Endothelial cell of umbilical vein (primary cell): ENCODE measurements around the gene H3-3A. TPM values are rescaled to one million over a fixed set of nuclear protein-coding genes. Genes with fewer than 3 reads are reported as not detected.

Experiments
- BruUV-seq: library from RNA; stranded (reverse); fragments of 400-500 nt; replicated peaks from 2 replicates; lab custom pipeline; 2021; lab: Mats Ljungman, UMichigan
- CTCF ChIA-PET: fragments of 300-600, 350-600 bp; sonication (Branson Sonifier 250); formaldehyde crosslinking; loops from one replicate; lab custom pipeline; 2021; ENCODE audit warnings: antibody characterized with exemption, inconsistent platforms; lab: Charles Lee
- POLR2A ChIA-PET: fragments of 300-600, 350-600 bp; sonication (Branson Sonifier 250); formaldehyde crosslinking; loops from one replicate; lab custom pipeline; 2021; ENCODE audit warnings: antibody characterized with exemption, inconsistent platforms; lab: Charles Lee
- DNase-seq: peaks from one replicate; pipeline ENCODE4 v3.0.0-alpha.2; 2011; ENCODE audit warnings: low read depth, low spot score
- FAIRE-seq: peaks from 2 replicates; lab custom pipeline; 2011; peaks lifted over from hg19 to GRCh38; lab: Jason Lieb, UNC
- H2AFZ ChIP-seq: 2 replicates; pipeline ENCODE4 v1.6.0; 2012; ENCODE audit warnings: low read depth, low read length, control low read depth, inconsistent platforms
- H3K27ac ChIP-seq: 2 replicates; pipeline ENCODE4 v1.5.1; 2011; ENCODE audit warnings: low read depth, mild to moderate bottlenecking, control low read depth, low read length, moderate library complexity; ENCODE audit not compliant: insufficient read depth
- H3K27me3 ChIP-seq, 2 experiments: 2 replicates each; pipeline versions ENCODE4 v1.6.0 to v1.6.1; 2011; ENCODE audit warnings: low read length in 2 of 2, mixed read lengths in 1 of 2; ENCODE audit not compliant: control insufficient read depth in 2 of 2, insufficient read depth in 2 of 2
- H3K36me3 ChIP-seq, 2 experiments: 2 replicates in 1 of 2; 3 replicates in 1 of 2; pipeline ENCODE4 v1.5.1; 2011; ENCODE audit warnings: low read length in 2 of 2, mild to moderate bottlenecking in 1 of 2, moderate library complexity in 1 of 2; ENCODE audit not compliant: control insufficient read depth in 2 of 2, insufficient read depth in 2 of 2; ENCODE audit errors: extremely low read depth in 1 of 2
- H3K4me1 ChIP-seq: 3 replicates; pipeline ENCODE4 v1.5.1; 2011; ENCODE audit warnings: mild to moderate bottlenecking, low read length; ENCODE audit not compliant: control insufficient read depth, insufficient read depth; ENCODE audit errors: extremely low read depth
- H3K4me2 ChIP-seq: 2 replicates; pipeline ENCODE4 v1.6.1; 2011; ENCODE audit warnings: low read length, control low read depth, mixed read lengths; ENCODE audit not compliant: insufficient read depth
- H3K4me3 ChIP-seq, 3 experiments: fragments of 200-600 bp in 1 of 3; sonication (generic), shearing (Covaris generic) in 1 of 3; replicated peaks in 1 of 3; 2 replicates each; pipeline ENCODE4 v1.5.1; 2011 to 2016; ENCODE audit warnings: control low read depth in 3 of 3, low read length in 3 of 3, mild to moderate bottlenecking in 2 of 3, inconsistent platforms in 1 of 3, low read depth in 1 of 3, moderate library complexity in 1 of 3; ENCODE audit not compliant: insufficient read depth in 1 of 3
- H3K79me2 ChIP-seq: 2 replicates; pipeline ENCODE4 v1.6.0; 2012; ENCODE audit warnings: low read length, inconsistent platforms; ENCODE audit not compliant: control insufficient read depth, insufficient read depth
- H3K9ac ChIP-seq: replicated peaks from 2 replicates; pipeline ENCODE3; 2011; ENCODE audit warnings: low read length, control low read depth; ENCODE audit not compliant: insufficient read depth; ENCODE audit errors: extremely low read depth
- H3K9me1 ChIP-seq: replicated peaks from 3 replicates; pipeline ENCODE4 v1.6.0; 2011; ENCODE audit warnings: mild to moderate bottlenecking, low read length; ENCODE audit not compliant: control insufficient read depth, insufficient read depth; ENCODE audit errors: extremely low read depth
- H3K9me3 ChIP-seq: replicated peaks from 2 replicates; pipeline ENCODE4 v1.5.1; 2012; ENCODE audit warnings: low read length, inconsistent platforms; ENCODE audit not compliant: control insufficient read depth, insufficient read depth
- H4K20me1 ChIP-seq: replicated peaks from 2 replicates; pipeline ENCODE3; 2011; ENCODE audit warnings: mild to moderate bottlenecking, low read length; ENCODE audit not compliant: control insufficient read depth, insufficient read depth; ENCODE audit errors: extremely low read depth
- EZH2 ChIP-seq: IDR thresholded peaks from 2 replicates; pipeline ENCODE4 v1.6.1; 2012; ENCODE audit warnings: borderline replicate concordance, low read depth, mild to moderate bottlenecking, moderate library complexity, low read length, inconsistent platforms; ENCODE audit not compliant: severe bottlenecking
- FOS ChIP-seq: IDR thresholded peaks from 2 replicates; pipeline ENCODE4 v1.6.1; 2011; ENCODE audit warnings: mild to moderate bottlenecking, low read length, moderate library complexity, borderline replicate concordance; ENCODE audit not compliant: insufficient read depth
- GATA2 ChIP-seq: IDR thresholded peaks from 2 replicates; pipeline ENCODE4 v1.7.0; 2011; ENCODE audit warnings: low read depth, mild to moderate bottlenecking, moderate library complexity, mixed read lengths, low read length; ENCODE audit not compliant: insufficient read length, insufficient read depth
- JUN ChIP-seq: IDR thresholded peaks from 2 replicates; pipeline ENCODE4 v1.6.1; 2011; ENCODE audit warnings: borderline replicate concordance, low read depth; ENCODE audit not compliant: insufficient read length, insufficient read depth
- MYC ChIP-seq: IDR thresholded peaks from one replicate; pipeline ENCODE4 v1.6.1; 2011; ENCODE audit warnings: mild to moderate bottlenecking, low read depth, low read length
- POLR2A ChIP-seq: IDR thresholded peaks from 2 replicates; pipeline ENCODE4 v1.6.1; 2012; ENCODE audit warnings: low read depth, mild to moderate bottlenecking, control low read depth, low read length
- POLR2AphosphoS5 ChIP-seq: IDR thresholded peaks from 2 replicates; pipeline ENCODE4 v1.6.1; 2012; ENCODE audit warnings: low read depth, mild to moderate bottlenecking, control low read depth, low read length, moderate library complexity; ENCODE audit not compliant: insufficient read depth
- dilution Hi-C: fragments of 300-500 bp; cut with MboI; formaldehyde crosslinking; loops from one replicate; pipeline ENCODE4 v1.15.0; 2019; ENCODE audit warnings: low sequenced_read_pairs; ENCODE audit not compliant: extremely low pct_ligation_motif_present
- intact Hi-C: fragments of 100-400 bp; cut with micrococcal nuclease; formaldehyde crosslinking; loops from one replicate; pipeline ENCODE4 v1.10.0; 2022
- polyA plus RNA-seq, 4 experiments: library from polyadenylated mRNA; depleted of rRNA in 3 of 4; stranded (reverse) in 3 of 4; unstranded in 1 of 4; fragments of >200 nt; gene quantifications; 2 replicates each; pipeline versions ENCODE4 v1.2.1 to v1.2.3, GENCODE V29; 2011 to 2012; ENCODE audit warnings: missing spikeins in 1 of 4
- total RNA-seq: library from RNA; stranded (reverse); gene quantifications from 2 replicates; pipeline ENCODE4 v1.2.3, GENCODE V29; 2021
- TF ChIP-seq, protein P1 (sequence below): IDR thresholded peaks from 2 replicates; pipeline ENCODE4 v1.6.1; 2011; ENCODE audit not compliant: insufficient read depth, insufficient read length
- TF ChIP-seq, protein P2 (sequence below), 2 donors: IDR thresholded peaks; 1 replicate in 1 of 2; 2 replicates in 1 of 2; pipeline ENCODE4 v1.5.1; 2011; ENCODE audit warnings: low read length in 2 of 2, mild to moderate bottlenecking in 2 of 2, moderate library complexity in 2 of 2, control low read depth in 1 of 2, inconsistent platforms in 1 of 2, low read depth in 1 of 2; ENCODE audit not compliant: insufficient read depth in 1 of 2; ENCODE audit errors: extremely low read depth in 1 of 2

Gene H3-3A
- total and polyA plus RNA-seq, 2 donors (not counting 3 experiments of a cell fraction or from before 2014, with no cell fraction given): 426 to 477 TPM

DNA sequence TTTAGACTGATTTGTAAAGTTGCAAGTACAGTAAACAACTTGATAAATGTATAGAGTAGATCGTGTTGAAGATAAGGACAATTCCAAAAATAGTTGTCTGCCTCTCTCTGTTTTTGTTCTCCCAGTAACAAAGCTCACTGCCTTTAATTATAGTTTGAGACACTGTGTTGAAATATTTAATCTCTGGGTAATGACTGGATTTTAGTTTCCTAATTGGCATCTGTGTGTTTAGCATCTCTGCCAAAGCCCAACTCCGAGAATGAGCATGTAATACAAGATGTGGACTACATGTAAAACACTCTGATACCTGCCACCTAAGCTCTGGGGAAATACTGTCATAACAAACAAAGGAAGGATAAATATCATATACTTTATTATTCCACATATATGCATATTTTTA is 35.7 kb upstream of the H3-3A start:
- CTCF ChIA-PET: no interaction called here
- TF ChIP-seq GATA2 (no peak), POLR2A (no peak), FOS (no peak), MYC (no peak), POLR2AphosphoS5 (no peak), JUN (no peak), EZH2 (no peak)
- TF ChIP-seq, protein P1, sequence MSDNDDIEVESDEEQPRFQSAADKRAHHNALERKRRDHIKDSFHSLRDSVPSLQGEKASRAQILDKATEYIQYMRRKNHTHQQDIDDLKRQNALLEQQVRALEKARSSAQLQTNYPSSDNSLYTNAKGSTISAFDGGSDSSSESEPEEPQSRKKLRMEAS: no peak
- TF ChIP-seq, protein P2, sequence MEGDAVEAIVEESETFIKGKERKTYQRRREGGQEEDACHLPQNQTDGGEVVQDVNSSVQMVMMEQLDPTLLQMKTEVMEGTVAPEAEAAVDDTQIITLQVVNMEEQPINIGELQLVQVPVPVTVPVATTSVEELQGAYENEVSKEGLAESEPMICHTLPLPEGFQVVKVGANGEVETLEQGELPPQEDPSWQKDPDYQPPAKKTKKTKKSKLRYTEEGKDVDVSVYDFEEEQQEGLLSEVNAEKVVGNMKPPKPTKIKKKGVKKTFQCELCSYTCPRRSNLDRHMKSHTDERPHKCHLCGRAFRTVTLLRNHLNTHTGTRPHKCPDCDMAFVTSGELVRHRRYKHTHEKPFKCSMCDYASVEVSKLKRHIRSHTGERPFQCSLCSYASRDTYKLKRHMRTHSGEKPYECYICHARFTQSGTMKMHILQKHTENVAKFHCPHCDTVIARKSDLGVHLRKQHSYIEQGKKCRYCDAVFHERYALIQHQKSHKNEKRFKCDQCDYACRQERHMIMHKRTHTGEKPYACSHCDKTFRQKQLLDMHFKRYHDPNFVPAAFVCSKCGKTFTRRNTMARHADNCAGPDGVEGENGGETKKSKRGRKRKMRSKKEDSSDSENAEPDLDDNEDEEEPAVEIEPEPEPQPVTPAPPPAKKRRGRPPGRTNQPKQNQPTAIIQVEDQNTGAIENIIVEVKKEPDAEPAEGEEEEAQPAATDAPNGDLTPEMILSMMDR (IDR thresholded peaks at IDR 0.05; ENCODE audit: extremely low read depth in 1 of 2, insufficient read depth in 1 of 2, low read depth in 1 of 2, low read length in 2 of 2): no peak

More for the DNA sequence above, 35.7 kb upstream of the H3-3A start:
- dilution Hi-C loops (no loop called here), intact Hi-C loops (no loop called here)
- Histone ChIP-seq H3K79me2 (no peaks in the 10 kb centered on the region), H3K27ac (no peak overlapping the region), H3K9me1 (no peaks in the 10 kb centered on the region), H3K9ac (no peak overlapping the region), H3K27me3 (peaks cover 0 to 1% of the 10 kb centered on the region in 2 experiments), H3K4me3 (no peak overlapping the region), H3K4me2 (no peak overlapping the region), H3K36me3 (no peaks in the 10 kb centered on the region), H2AFZ (no peak overlapping the region), H4K20me1 (no peaks in the 10 kb centered on the region), H3K4me1 (no peaks in the 10 kb centered on the region), H3K9me3 (no peaks in the 10 kb centered on the region)
- BruUV-seq: no TSS peak
- POLR2A ChIA-PET: no interaction called here
- DNase-seq (no peak), FAIRE-seq (no peak)
